Osteoblast (primary cell): ENCODE data around the gene FCGR2B. TPM values are rescaled to one million over a fixed set of nuclear protein-coding genes. Genes with fewer than 3 reads are reported as not detected.

Experiments
- DNase-seq: peaks from one replicate; pipeline ENCODE4 v3.0.0; 2011; ENCODE audit warnings: low spot score, mixed read lengths; ENCODE audit not compliant: insufficient read length; ENCODE audit errors: missing footprints
- H2AFZ ChIP-seq: 2 replicates; pipeline ENCODE4 v1.6.0; 2011; ENCODE audit warnings: mild to moderate bottlenecking, low read length
- H3K27ac ChIP-seq: 2 replicates; pipeline ENCODE4 v1.5.1; 2011; ENCODE audit warnings: mild to moderate bottlenecking, low read depth, low read length, moderate library complexity
- H3K27me3 ChIP-seq: 2 replicates; pipeline ENCODE4 v1.6.0; 2012; ENCODE audit warnings: mild to moderate bottlenecking, control low read depth, inconsistent platforms, low read length, moderate library complexity; ENCODE audit not compliant: insufficient read depth
- H3K36me3 ChIP-seq: 2 replicates; pipeline ENCODE4 v1.5.1; 2011; ENCODE audit warnings: mild to moderate bottlenecking, low read length, control low read depth, moderate library complexity; ENCODE audit not compliant: insufficient read depth
- H3K4me1 ChIP-seq: 2 replicates; pipeline ENCODE4 v1.5.1; 2011; ENCODE audit warnings: mild to moderate bottlenecking, low read length, control low read depth, moderate library complexity; ENCODE audit not compliant: insufficient read depth
- H3K4me2 ChIP-seq: 2 replicates; pipeline ENCODE4 v1.6.0; 2011; ENCODE audit warnings: mild to moderate bottlenecking, low read length; ENCODE audit not compliant: insufficient read depth
- H3K4me3 ChIP-seq: fragments of 200-600 bp; sonication (generic); 3 replicates; pipeline ENCODE4 v1.5.1; 2012; ENCODE audit warnings: mild to moderate bottlenecking, low read length, inconsistent platforms; ENCODE audit not compliant: insufficient read depth
- H3K79me2 ChIP-seq: 2 replicates; pipeline ENCODE4 v1.6.0; 2012; ENCODE audit warnings: mild to moderate bottlenecking, low read length, control low read depth, inconsistent platforms; ENCODE audit not compliant: insufficient read depth
- H3K9me3 ChIP-seq: 2 replicates; pipeline ENCODE4 v1.5.1; 2011; ENCODE audit warnings: low read depth, low read length, control low read depth
- H4K20me1 ChIP-seq: 2 replicates; pipeline ENCODE4 v1.6.0; 2012; ENCODE audit warnings: mild to moderate bottlenecking, low read length, control low read depth; ENCODE audit not compliant: insufficient read depth
- total RNA-seq: library from RNA; depleted of rRNA; stranded (reverse); fragments of >200 nt; gene quantifications from 2 replicates; pipeline ENCODE4 v1.2.3, GENCODE V29; 2012
- TF ChIP-seq, protein P1 (sequence below): IDR thresholded peaks from 2 replicates; pipeline ENCODE4 v1.5.1; 2011; ENCODE audit warnings: mild to moderate bottlenecking, low read depth, low read length, moderate library complexity; ENCODE audit errors: extremely low read depth

Gene FCGR2B
- total RNA-seq, 1 donor: 0.36 TPM

DNA sequence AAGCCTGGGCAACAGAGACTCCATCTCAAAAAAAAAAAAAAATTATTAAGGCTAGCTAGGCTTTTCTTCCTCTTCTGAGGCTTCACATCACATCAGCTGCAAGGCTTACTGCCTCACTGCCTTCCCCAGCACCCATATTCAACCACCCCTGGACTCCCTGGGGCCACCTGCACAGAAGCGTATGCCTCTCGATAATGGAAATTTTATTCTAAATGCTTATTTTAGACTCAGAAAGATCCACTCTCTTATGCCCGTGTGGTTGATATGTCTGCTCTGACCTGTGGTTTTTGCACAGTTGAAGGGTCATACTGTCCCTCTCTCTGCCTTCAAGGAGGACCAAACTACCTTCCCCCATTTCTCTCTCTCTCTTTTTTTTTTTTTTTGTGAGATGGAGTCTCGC lies 42.6 kb downstream of the FCGR2B start:
- H3K36me3 ChIP-seq: no peaks in the 10 kb centered on the region
- no peaks in the 10 kb centered on the region for H3K27me3 ChIP-seq
- no peaks in the 10 kb centered on the region for H3K9me3 ChIP-seq
- DNase-seq: no peak
- no peaks in the 10 kb centered on the region for H3K79me2 ChIP-seq
- no peaks in the 10 kb centered on the region for H4K20me1 ChIP-seq
- peak overlapping the region; percentile 94 for H3K27ac ChIP-seq
- no peak overlapping the region for H2AFZ ChIP-seq
- peak overlapping the region; percentile 38 for H3K4me2 ChIP-seq
- H3K4me3 ChIP-seq: no peak overlapping the region
- peaks cover 19% of the 10 kb centered on the region for H3K4me1 ChIP-seq
- TF ChIP-seq, protein P1, sequence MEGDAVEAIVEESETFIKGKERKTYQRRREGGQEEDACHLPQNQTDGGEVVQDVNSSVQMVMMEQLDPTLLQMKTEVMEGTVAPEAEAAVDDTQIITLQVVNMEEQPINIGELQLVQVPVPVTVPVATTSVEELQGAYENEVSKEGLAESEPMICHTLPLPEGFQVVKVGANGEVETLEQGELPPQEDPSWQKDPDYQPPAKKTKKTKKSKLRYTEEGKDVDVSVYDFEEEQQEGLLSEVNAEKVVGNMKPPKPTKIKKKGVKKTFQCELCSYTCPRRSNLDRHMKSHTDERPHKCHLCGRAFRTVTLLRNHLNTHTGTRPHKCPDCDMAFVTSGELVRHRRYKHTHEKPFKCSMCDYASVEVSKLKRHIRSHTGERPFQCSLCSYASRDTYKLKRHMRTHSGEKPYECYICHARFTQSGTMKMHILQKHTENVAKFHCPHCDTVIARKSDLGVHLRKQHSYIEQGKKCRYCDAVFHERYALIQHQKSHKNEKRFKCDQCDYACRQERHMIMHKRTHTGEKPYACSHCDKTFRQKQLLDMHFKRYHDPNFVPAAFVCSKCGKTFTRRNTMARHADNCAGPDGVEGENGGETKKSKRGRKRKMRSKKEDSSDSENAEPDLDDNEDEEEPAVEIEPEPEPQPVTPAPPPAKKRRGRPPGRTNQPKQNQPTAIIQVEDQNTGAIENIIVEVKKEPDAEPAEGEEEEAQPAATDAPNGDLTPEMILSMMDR: no peak

DNA sequence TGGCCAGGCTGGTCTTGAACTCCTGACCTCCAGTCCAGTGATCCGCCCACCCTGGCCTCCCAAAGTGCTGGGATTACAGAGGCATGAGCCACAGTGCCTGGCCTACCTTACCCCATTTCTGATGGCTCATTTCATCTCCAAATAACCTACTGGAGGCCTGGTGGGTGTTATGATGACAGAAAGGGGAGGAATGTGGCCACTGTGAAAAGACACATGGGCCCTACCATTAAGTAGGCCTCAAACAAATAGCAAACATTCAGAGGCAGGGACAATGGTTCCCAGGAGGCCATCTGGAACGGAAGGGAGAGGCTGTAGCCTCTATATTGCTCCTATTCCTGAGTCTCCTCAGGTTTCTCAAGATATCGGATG lies 43.2 kb downstream of the FCGR2B start:
- Histone ChIP-seq H3K27me3 (no peaks in the 10 kb centered on the region), H3K4me3 (peak overlapping the region; percentile 4), H3K36me3 (no peaks in the 10 kb centered on the region), H4K20me1 (no peaks in the 10 kb centered on the region), H3K4me1 (peaks cover 19% of the 10 kb centered on the region), H3K9me3 (no peaks in the 10 kb centered on the region), H2AFZ (peak overlapping the region; percentile 72), H3K79me2 (no peaks in the 10 kb centered on the region), H3K27ac (peak overlapping the region; percentile 94), H3K4me2 (peak overlapping the region; percentile 54)
- no peak for DNase-seq
- TF ChIP-seq, protein P1: no peak

DNA sequence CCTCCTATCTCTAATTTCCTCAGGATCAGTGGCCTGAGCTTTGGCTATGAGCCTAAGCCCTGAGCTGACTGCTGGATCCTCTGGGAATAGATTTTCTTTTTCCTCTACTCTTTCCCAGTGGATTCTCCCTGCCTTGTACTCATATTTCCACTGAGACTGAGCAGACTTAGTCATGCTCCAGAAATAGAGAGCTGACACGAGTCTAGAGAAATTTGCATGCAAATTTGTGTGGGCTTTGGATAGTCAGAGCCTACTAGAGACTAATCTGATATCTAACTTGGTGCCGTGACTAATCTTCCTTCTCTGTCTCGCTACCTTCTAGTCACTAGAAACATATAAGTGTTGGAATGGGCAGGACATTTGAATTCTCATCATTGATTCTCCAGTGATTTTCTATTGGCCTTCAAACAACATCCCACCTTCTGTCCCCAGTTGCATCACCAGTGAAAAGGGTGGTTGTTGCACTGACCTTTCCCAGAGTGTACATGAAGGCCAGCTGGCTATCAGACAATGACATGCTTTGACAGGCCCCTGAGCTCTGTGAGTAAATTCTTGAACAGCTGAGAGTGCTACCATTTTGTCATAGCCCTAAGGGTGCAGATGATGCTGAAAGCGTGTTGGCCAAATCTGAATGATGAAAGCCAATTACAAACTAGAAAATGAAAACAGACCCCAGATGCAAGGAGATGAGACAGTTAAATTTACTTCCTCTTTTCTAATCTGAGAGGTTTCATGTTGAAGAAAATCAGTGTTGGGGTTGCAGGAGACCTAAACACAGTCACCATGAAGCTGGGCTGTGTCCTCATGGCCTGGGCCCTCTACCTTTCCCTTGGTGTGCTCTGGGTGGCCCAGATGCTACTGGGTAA lies 43.8 kb downstream of the FCGR2B start, which contains the start of gene FCRLA:
TSS of gene FCRLA (plus strand) at position 748 of the 866 bp plus-strand sequence. CDS start at position 784, 36 bp downstream.
- TF ChIP-seq, protein P1: no peak
- Histone ChIP-seq H4K20me1 (no peaks in the 10 kb centered on the region), H3K4me1 (peaks cover 19% of the 10 kb centered on the region), H3K4me3 (peak within 1 kb of the TSS; percentile 27), H3K4me2 (peak within 1 kb of the TSS; percentile 56), H3K27ac (peak within 1 kb of the TSS; percentile 94), H3K36me3 (no peaks in the 10 kb centered on the region), H2AFZ (peak within 1 kb of the TSS; percentile 72), H3K79me2 (no peaks in the 10 kb centered on the region), H3K9me3 (no peaks in the 10 kb centered on the region), H3K27me3 (no peaks in the 10 kb centered on the region)
- DNase-seq: peak; percentile 64

DNA sequence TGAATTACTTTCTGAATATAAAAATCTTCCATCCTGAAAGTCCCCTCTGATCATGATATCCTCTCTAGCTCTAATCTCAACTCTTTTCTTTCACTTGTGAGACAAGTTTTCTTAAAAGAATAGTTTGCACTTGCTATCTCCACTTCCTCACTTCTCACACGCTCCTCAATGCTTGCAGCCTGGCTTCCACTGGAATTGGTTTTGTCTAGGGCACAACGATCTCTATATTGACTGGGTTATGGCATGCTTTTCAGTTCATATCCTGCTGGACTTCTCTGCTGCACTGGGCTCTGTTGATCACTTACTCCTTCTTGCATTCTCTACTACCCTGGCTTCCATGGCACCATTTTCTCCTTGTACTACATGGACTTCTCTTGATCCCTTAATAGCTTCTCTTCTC lies 44.6 kb downstream of the FCGR2B start:
- Histone ChIP-seq H3K36me3 (no peaks in the 10 kb centered on the region), H3K4me1 (peaks cover 19% of the 10 kb centered on the region), H3K9me3 (no peaks in the 10 kb centered on the region), H3K4me3 (no peak overlapping the region), H2AFZ (no peak overlapping the region), H3K4me2 (no peak overlapping the region), H3K27ac (peak overlapping the region; percentile 94), H4K20me1 (no peaks in the 10 kb centered on the region), H3K79me2 (no peaks in the 10 kb centered on the region), H3K27me3 (no peaks in the 10 kb centered on the region)
- TF ChIP-seq, protein P1: no peak
- no peak for DNase-seq
